Brain pericyte (primary cell): ENCODE data around the gene TSPOAP1.

Source experiments
- DNase-seq: peaks from one replicate; pipeline ENCODE4 v3.0.0-alpha.2; 2012; ENCODE audit warnings: low read depth, low spot score

The TSPOAP1 gene

DNA sequence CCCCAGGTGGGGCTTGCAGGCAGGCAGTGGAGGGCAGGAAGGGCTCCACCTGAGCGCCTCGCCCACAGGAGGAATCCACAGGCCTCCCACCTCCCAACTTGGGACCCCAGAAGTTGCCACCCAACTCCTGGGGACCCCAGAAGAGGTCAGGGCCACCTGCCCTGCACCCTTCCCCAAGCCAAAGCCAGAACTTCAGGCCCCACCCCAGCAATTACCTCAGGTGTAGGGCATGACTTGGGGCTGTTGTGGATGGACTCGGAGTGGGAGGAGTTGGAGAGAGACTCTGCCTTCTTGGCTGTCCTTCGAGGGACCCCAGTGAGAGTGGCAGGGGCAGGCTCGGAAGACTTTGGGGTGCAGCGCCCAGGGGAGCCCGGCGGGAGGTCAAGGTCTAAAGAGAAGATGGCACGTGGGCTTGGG lies 10.5 kb downstream of the TSPOAP1 start:
- DNase-seq = no peak

DNA sequence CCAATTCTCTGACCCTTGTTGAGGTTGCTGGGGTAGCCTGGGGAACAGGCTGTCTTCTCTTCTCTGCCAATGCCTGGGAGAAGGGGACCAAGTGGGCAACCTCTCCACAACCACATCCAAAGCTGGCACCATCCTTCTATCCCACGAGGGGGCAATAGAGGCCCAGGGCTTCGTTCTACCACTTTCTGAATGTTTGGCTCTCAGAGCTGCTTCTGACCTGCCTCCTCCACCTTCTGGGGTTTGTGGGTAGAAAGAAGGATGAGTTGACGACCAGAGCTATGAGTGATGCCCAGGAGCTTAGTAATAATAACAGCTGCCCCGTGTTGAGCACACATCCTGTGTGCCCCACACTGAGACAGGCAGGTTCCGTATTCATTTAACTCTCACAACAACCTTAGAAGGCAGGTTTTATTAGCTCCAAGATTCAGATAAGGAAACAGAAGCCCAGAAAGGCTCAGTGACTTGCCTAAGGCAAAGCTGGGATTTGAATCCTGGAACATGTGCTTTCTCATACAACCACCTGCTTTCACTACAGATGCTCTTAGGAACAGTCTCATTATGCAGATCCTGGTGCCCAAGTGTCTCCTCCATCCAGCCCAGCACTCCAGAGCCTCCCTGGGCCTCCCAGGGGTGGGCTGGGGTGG lies 11.1 kb downstream of the TSPOAP1 start:
- no peak for DNase-seq

DNA sequence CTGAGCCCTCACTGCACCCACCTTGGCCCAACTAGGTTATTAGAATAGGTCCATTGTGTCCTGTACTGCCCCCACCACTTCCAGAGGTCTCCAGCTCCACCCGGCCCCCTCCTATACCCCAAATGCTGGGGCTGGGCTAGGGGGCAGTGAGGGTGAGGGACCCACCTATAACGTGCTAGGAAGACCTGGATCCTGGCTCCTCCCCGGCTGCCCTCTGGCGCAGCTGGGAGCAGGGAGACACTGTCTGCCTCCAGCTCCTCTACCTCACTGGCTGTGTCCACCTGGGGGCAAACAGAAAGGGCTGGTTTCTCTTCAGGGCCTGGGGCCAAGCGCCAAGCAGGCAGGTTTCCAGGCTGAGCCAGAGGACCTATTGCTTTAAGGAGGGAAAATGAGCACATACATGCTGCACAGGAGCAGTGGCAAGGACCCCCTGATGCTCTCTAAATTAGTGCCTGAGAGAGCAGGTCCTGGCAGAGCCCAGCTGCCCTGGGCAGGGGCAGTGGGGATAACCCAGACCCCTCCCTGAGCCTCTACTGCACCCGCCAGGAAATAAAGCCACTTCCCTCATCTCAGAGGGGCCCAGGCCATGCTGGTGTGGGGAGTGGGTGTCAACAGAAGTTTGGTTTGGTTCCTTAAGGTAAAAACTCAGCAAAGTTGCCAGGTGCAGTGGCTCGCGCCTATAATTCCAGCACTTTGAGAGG lies 12.2 kb downstream of the TSPOAP1 start:
- no peak for DNase-seq

DNA sequence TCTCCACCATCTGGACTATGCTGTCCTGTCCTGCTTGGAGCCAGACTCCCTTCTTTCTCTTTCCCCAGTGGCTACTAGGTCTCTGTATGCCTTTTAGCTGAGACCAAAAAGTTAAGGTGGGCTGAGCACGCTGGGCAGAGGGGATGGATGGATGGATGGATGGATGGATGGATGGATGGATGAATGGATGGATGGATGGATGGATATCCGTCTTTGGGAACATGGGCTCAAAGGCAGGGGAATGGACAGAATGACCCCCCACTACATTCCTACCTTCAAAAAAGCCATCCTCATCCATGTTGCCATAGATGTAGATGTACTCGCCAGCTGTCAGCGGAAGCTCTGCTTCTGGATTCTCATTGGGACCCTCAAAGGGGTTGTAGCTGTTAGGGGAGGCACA lies 12.8 kb downstream of the TSPOAP1 start:
- DNase-seq = no peak

DNA sequence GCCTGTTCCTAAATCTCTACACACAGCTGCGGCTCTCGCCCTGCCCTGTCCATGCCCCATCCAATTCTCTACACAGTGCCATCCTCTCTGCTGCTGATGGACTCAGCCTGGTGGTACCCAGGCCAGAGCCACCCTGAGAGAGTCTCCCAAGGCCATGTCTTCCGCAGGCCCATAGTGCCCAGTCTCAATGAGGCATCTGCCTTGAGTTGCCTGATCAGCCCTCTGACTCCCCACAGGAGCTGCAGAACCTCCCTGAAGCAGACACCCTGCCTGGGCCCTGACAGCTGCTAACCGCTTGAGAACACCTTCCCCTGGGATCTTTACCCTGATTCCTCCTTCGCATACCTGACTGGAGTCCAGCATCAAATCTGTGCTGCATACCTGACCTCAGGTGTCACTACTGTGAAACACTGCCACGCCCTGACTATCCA lies 13.3 kb downstream of the TSPOAP1 start:
- DNase-seq = no peak

DNA sequence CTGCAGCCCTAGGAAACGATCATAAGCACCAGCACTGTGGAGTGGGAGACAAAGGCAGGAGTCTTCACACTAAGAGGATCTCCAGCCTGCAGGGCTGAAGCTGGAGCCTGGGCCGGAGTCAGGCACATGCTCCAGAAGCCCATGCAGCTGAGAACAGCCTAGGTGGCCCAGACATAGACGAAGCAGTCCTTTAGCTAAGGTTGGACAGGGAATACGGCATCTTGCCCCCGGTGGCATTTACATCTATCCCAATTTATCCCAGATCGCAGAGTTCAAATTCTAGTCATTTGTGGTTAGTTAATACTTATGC lies 13.9 kb downstream of the TSPOAP1 start:
- no peak for DNase-seq

DNA sequence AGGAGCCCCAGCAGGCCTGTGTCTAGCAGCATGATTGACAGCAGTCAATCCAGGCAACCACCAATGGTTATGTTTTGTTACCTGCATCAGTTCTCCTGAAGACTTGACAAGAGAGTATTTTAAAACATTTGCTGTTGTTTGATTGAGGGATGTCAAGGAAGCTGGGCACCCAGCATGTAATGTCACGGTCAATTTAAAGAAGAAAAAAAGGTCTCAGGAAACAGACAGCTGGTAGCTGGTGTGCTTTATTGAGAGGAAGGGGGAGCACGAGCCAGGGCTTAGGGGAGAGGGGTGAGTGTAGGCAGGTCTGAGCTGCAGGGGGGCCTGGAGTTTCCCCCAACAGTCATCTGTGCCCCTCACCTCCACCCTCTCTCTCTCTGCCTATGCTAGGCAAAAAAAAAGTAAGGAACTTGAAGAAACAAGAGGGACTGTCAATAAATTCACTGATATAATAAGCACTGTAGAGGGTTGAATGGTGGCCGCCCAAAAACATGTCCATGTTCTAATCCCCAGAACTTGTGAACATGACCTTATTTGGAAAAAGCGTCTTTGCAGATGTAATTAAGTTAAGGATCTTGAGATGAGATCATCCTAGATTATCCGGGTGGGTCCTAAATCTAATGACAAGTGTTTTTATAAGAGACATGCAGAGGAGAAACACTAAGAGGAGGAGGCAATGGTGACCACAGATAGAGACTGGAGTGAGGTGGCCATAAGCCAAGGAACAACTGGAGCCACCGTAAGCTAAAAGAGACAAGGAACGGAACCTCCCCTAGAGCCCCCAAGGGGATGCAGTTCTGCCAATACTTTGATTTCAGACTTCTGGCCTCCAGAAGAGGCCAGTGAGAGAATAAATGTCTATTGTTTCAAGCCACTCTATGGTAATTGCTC lies 14.5 kb downstream of the TSPOAP1 start:
- DNase-seq = no peak

DNA sequence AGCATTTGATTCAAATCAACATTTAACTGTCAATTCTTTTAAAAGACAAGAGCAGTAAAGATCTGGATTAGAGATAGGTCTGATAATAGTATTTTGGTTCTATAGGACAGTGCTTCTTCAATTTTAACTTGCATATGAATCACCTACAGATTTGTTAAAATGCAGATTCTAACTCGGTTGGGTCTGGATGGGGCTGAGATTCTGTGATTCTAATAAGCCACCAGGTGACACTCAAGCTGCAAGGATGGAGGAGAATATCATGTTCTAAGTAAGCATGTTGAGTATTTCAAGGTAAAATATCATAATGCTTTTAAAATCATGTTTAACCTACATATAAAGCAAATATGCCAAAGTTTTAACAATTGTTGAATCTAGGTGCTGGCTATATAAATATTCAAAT lies 15.8 kb downstream of the TSPOAP1 start:
- no peak for DNase-seq

DNA sequence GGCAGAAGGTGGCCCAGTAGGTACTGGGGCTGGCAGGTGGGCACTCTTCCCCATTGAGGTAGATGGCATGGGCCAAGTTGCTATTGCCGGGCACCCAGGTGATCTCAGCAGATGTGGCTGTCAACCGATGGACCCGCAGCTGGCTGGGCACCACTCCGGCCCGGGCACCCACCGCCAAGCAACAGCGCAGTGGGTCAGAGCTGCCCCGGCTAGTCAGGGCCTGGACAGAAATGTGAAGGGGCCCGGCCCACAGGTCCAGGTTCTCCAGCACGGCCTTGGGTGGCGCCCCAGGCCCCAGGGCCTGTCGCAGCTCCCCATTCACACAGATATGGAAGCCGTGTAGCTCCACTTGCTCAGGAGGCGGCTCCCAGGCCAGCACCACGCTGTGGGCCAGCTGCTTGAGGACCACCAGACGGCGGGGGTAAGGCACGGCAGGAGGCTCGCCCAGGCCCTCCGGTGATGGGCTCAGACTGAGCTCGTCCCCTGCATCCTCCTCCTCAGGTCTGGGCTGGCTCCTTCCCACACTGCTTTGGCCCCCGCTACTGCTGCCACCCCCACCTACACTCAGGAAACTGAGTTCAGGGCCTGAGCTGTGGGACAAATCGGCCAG lies 16.5 kb downstream of the TSPOAP1 start:
- DNase-seq = no peak

DNA sequence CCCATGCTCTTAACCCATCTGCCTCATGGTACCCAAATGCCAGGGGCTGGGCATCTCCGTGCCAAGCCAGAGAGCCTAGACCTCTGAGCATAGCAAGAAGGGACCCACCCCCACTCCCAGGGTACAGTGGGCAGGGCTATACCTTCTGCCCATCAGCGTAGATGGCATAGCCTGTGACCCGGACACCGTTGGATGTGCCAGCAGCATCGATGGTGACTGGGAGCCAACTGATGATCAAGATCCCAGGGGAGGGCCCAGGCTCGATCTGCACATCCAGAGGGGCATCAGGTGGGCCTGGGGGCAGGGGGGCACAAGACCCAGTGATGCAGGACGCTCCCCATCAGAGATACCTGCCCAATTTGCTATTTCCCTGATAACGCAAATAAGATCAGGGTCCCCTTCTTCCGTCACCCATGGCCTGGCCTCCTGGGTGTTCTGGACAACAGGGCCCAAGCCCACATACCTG lies 17.1 kb downstream of the TSPOAP1 start:
- no peak for DNase-seq

DNA sequence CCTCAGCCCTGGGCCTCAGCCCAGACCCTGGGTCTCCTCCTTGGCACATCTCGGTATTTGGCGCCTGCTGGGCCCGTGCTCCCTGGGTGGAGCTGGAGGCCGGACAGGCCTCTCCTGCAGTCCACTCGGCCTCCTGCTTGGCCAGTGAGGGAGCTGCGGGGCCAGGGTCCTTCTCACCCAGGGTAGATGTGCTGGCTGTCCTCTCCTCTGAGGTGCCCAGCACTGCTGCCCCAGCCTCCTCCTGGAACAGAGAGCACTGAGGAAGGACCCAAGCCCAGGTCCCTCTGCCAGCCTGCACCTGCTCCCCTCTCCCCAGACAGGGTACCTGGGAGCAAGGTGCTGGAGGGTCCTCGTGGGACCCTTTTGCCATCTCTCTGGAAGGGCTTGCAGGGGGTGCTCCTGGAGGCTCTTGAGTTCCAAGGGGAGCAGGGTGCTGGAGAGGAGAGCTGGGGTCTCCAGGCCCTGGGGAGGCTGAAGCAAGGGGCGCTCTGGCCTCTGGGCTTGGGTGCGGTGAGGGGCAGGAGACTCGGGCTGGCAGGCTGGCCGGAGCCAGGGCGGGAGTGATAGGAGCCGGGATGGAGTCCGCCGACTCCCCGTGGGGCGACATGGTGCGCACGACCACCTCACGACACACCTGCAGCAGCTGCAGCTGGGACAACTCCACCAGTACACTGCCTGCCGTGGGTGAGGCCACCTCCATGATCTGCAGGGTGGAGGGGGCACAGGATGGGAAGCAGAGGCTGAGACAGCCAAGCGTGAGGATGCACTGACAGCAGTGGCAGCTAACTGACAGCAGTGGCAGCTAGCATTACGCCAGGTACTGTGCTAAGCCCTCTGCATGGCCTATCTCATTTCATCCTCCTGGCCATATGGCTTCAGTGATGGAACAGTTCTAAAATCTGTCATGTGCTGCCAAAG lies 17.8 kb downstream of the TSPOAP1 start:
- no peak for DNase-seq

DNA sequence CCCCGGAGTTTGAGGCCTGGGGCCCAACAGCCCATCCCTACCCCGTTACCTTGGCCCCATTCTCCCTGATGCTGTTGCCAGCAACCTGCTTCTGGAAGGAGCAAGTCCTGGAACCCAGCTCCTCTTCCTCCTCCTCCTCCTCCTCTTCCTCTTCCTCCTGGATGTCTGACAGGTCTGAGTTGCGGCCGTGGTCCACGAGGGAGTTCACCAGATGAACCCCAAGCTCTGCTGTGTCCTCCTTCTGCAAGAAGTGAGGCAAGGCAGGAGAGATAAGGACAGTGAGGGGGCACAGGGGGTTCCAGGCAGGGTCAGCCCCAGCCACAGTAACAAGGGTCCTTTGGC lies 18.7 kb downstream of the TSPOAP1 start:
- DNase-seq = no peak

DNA sequence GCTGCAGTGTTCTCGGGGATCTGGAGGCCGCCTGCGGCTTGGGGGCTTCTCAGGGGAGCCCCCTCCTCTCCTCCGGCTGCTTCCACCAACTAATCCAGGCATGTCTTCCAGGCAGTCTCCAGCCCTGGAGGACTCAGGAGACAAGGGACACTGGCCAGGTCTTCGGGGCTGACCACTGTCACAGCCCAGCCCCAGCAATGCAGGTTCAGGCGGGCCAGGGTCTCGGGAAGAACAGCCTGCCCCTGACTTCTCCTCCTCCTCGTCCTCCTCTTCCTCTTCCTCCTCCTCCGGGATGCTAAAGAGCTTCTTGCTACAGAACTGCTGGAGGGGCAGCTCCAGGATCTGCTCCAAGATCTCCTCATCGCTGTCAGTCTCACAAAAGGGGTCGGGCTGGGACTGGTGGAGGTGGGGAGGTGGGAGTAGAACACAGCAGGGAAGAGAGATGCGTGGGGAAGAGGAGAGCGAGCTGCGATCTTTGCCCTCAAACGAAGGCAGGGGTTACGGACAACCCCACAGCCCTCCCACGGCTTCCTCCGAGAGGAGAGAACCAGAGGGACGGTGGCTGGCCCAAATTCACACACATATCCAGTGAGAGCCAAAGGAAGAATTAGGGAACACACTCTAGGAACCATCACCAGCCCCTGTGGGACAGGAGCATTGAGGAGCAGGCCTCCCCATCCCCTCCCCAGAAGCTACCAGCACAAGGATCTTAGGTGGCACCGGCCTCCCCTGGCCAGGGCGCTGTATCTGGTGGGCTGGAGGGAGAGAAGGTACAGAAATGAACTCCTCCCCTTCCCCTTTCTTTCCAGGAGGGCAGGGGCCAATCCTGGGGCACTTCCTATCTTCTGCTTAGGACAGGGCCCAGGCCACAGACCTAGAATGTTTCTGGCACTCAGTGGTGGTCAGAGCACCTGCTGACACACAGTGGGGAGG lies 19.3 kb downstream of the TSPOAP1 start:
- DNase-seq = no peak

DNA sequence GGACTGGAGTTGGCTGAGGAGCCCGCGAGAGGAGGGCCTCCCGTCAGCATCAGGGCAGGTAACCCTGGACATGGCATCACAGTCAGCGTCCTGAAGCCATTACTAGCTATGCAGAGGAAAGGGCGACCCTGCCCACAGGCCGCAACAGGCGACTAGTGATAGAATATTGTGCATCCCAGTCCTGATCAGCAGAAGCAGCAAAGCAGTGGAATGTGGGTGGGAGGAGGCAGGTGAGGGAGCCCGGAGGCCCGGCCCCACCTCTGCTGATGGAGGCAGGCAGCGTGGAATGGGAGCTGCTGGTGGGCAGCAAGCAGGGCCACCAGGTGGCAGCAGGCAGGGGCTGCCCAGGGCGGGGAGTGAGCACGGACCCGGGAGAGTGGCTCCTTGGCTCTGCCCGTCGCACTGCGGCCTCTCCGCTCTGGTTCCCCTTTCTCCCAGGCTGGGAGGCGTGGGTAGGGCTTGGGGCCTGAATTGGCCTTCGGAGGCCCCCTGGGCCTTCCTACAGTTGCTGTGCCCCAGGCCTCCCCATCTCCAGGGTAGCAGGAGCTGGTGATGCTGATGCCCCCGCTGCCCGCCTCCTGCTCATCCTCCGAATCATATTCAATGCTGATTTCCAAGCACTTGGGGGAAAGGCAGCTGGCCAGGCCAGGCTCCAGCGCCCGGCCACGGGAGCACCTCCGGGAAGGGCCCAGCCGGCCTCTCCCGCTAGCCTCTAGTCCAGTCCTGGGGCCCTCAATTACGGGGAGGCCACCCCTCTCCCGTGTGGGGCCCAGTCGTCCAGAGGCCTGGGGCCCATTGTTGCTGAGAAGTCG lies 20.2 kb downstream of the TSPOAP1 start:
- no peak for DNase-seq

DNA sequence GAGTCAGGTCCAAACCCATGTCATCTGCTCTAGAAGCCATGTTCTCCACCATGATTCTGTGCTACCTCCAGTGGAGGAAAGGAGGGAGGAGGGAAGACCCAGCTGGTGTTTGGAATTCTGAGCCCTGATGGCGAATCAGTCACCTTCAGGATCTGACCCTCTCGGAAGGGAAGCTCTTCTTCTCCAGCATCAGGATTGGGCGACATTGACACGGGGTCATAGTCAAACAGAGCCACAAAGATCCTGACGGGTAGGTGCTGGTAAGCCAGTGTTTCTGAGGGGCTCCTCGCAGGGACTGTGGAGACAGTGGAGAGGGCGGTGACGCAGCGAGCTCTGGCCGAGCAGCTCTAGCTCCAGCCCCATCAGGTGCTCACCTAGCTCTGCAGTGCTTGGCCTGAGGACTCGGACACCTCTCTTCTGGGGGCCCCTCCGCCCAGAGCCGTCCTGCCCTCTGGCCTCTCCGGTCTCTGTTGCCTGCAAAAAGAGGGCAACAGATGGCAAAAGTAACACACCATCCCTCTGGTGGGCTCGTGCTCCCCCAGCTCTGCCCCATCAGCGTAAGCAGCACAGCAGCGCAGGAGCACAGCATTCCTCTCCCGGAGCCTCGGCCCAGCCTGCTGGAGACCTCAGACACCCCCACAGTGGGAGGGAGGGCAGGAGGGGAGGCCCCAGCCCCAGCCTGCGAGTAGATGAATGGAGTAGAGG lies 21.0 kb downstream of the TSPOAP1 start:
- DNase-seq = no peak

DNA sequence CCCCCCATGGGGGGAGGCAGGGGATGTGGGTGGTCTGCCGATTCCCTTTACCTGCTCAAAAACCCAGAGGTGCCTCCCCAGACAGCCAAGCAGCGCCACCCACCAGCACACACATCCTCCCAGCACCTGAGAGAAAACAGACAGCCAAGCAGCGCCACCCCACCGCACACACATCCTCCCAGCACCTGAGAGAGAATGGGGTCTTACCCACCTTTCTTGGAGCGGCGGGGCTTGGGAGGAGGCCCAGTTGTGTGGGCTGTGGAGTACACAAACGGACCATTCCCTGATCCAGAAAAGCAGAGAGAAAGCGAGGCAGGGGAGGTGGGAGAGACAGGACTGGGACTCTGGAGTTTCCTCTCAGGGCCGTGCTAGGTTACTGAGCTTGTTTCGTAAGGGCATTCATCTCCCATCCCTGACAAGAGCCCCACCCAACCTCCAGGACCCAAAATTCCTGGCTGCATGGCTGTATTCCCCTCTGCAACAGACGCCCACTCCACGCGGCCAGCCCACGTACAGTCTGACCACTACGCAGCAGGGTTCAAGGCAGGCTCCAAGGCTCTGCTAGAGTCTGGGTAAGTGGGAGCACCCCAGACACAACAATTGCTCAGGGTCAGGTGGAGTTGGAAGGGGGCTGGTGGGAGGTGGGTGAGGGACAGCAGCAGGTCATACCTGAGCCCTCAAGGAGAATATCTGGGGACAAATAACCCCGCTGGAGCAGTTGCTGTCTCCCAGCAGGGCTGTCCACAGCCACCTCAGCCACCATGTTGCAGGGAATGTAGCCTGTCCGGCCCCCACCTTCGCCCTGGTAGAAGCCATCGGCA lies 22.3 kb downstream of the TSPOAP1 start:
- no peak for DNase-seq

DNA sequence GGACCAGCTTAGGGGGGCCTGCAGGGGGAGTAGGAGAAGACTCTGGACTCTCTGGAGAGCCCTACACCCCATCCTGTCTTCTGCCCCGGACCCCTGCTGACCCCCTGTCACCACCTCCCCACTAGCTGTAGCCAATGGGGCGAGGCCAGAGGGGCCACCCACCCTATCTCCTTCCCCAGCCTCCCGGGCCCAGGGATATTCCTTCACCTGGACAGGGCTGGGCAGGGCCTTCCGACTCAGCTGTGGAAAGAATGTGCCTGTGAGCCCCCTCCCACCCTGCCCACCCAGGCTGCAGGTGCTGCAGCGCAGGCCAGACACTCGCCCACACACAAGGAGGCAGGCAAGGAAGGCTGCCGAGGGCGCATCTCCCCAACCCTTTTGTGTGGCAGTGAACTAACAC lies 23.0 kb downstream of the TSPOAP1 start:
- no peak for DNase-seq
